Endodermal cell (in vitro differentiated cells): Measurements from ENCODE around the gene MTPN. TPM values are rescaled to one million over a fixed set of nuclear protein-coding genes. Genes with fewer than 3 reads are reported as not detected.

Experiments used
- DNase-seq: peaks from one replicate; pipeline ENCODE4 v3.0.0-alpha.2; 2017
- H3K27ac ChIP-seq: 2 replicates; pipeline ENCODE4 v1.5.1; 2013; ENCODE audit warnings: mild to moderate bottlenecking, low read depth, low read length, moderate library complexity
- H3K27me3 ChIP-seq: 2 replicates; pipeline ENCODE4 v1.6.1; 2013; ENCODE audit warnings: mild to moderate bottlenecking, low read length, moderate library complexity; ENCODE audit not compliant: insufficient read depth, control insufficient read depth, poor library complexity, severe bottlenecking
- H3K36me3 ChIP-seq: 2 replicates; pipeline ENCODE4 v1.7.0; 2013; ENCODE audit warnings: mild to moderate bottlenecking, low read length, moderate library complexity; ENCODE audit not compliant: control insufficient read depth, insufficient read depth
- H3K4me1 ChIP-seq: one replicate; pipeline ENCODE4 v1.7.0; 2013; ENCODE audit warnings: low read length; ENCODE audit not compliant: control insufficient read depth, insufficient read depth
- H3K4me3 ChIP-seq: 2 replicates; pipeline ENCODE4 v1.5.1; 2013; ENCODE audit warnings: mild to moderate bottlenecking, low read length, moderate library complexity
- H3K9ac ChIP-seq: 2 replicates; pipeline ENCODE4 v1.6.1; 2013; ENCODE audit warnings: mild to moderate bottlenecking, low read length, moderate library complexity; ENCODE audit not compliant: poor library complexity, severe bottlenecking; ENCODE audit errors: extremely low read depth
- H3K9me3 ChIP-seq: 2 replicates; pipeline ENCODE4 v1.6.1; 2013; ENCODE audit warnings: mild to moderate bottlenecking, low read length, moderate library complexity; ENCODE audit not compliant: control insufficient read depth
- H3K27ac Mint-ChIP-seq: 2 replicates; pipeline ENCODE4 v1.8.0; 2020; ENCODE audit warnings: mixed read lengths
- H3K27me3 Mint-ChIP-seq: 2 replicates; pipeline ENCODE4 v1.8.0; 2021; ENCODE audit warnings: mild to moderate bottlenecking, mixed read lengths; ENCODE audit not compliant: insufficient read depth
- H3K36me3 Mint-ChIP-seq: 2 replicates; pipeline ENCODE4 v1.8.0; 2020; ENCODE audit warnings: low read depth, mixed read lengths
- H3K4me1 Mint-ChIP-seq: 2 replicates; pipeline ENCODE4 v1.8.0; 2020; ENCODE audit warnings: mixed read lengths
- H3K4me3 Mint-ChIP-seq: 2 replicates; pipeline ENCODE4 v1.8.0; 2020; ENCODE audit warnings: mild to moderate bottlenecking, moderate library complexity, mixed read lengths
- H3K9me3 Mint-ChIP-seq: 2 replicates; pipeline ENCODE4 v1.8.0; 2020; ENCODE audit warnings: mild to moderate bottlenecking, mixed read lengths
- CTCF ChIP-seq: fragments of 200-600 bp; sonication (generic); conservative IDR thresholded peaks from 2 replicates; pipeline ENCODE4 v1.5.0; 2021; ENCODE audit warnings: antibody characterized with exemption, mild to moderate bottlenecking
- WGBS, 2 experiments: methylation state at CpG; one replicate each; pipeline versions ENCODE4 v1.1.5 to v1.1.7; 2013; ENCODE audit warnings: missing lambda C conversion rate in 2 of 2, mixed read lengths in 1 of 2; ENCODE audit not compliant: insufficient coverage in 1 of 2, insufficient read length in 1 of 2; 5-methylcytosine and 5-hydroxymethylcytosine counted together
- total RNA-seq, 2 donors: library from RNA; stranded (reverse); fragmentation: NEBNext Ultra II Directional in 1 of 2; extraction: Animal tissue kit (Norgen Biotek cat#: 25700) in 1 of 2; gene quantifications; 2 replicates in 1 of 2; 3 replicates in 1 of 2; pipeline ENCODE4 v1.2.1, GENCODE V29; 2021

MTPN gene
- total RNA-seq, 2 donors from 2014 or later, result 80.3 to 102 TPM

DNA sequence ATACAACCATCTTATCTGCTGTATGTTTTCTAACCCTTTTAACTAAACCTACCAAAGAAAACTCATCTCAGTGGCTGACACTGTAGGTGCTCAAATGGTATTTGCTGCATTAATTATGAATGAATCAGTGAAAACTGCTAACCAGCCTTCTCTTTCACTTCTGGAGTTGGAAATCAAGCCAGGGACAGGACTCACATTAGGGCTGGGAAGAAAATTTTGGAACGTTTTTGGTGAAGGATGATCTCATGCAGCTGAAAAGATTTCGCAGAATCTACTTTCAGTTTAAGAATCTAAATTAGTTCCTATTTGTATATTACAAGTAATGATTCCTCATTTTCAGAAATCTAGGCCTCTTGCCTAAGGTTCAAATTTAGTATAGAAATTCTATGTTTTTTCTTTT is 12.9 kb downstream of the MTPN start:
- no peak overlapping the region for H3K9ac ChIP-seq
- H3K27me3 Mint-ChIP-seq, result no peaks in the 10 kb centered on the region
- TF ChIP-seq CTCF, result no peak
- WGBS, 2 experiments, result 92% methylated on average over 2 of the region's 2 CpGs; no CpG with 5 or more reads in 1 of the 2 experiments
- no peak overlapping the region for H3K4me3 Mint-ChIP-seq
- peaks cover 6% of the 10 kb centered on the region for H3K4me1 ChIP-seq
- no peaks in the 10 kb centered on the region for H3K9me3 ChIP-seq
- peaks cover 18% of the 10 kb centered on the region for H3K4me1 Mint-ChIP-seq
- H3K27ac ChIP-seq, result no peak overlapping the region
- H3K4me3 ChIP-seq, result no peak overlapping the region
- H3K36me3 ChIP-seq, result peaks cover 18% of the 10 kb centered on the region
- no peaks in the 10 kb centered on the region for H3K9me3 Mint-ChIP-seq
- no peak overlapping the region for H3K27ac Mint-ChIP-seq
- H3K36me3 Mint-ChIP-seq, result peaks cover 8% of the 10 kb centered on the region
- H3K27me3 ChIP-seq, result no peaks in the 10 kb centered on the region
- no peak for DNase-seq

- WGBS, 2 experiments, result 100% methylated on average over 4 of the region's 4 CpGs; no CpG with 5 or more reads in 1 of the 2 experiments
- Mint-ChIP-seq H3K27me3 (no peaks in the 10 kb centered on the region), H3K4me1 (peaks cover 24% of the 10 kb centered on the region), H3K4me3 (no peak overlapping the region), H3K36me3 (peaks cover under 1% of the 10 kb centered on the region), H3K9me3 (no peaks in the 10 kb centered on the region), H3K27ac (no peak overlapping the region)
- no peak for TF ChIP-seq CTCF
- DNase-seq, result no peak
- Histone ChIP-seq H3K4me1 (peaks cover 12% of the 10 kb centered on the region), H3K9ac (no peak overlapping the region), H3K27ac (no peak overlapping the region), H3K9me3 (no peaks in the 10 kb centered on the region), H3K4me3 (no peak overlapping the region), H3K27me3 (no peaks in the 10 kb centered on the region), H3K36me3 (peaks cover 14% of the 10 kb centered on the region)
Observed at GRCh38 chr7:135962802-135963201, 14.4 kb downstream of the MTPN start.

DNA sequence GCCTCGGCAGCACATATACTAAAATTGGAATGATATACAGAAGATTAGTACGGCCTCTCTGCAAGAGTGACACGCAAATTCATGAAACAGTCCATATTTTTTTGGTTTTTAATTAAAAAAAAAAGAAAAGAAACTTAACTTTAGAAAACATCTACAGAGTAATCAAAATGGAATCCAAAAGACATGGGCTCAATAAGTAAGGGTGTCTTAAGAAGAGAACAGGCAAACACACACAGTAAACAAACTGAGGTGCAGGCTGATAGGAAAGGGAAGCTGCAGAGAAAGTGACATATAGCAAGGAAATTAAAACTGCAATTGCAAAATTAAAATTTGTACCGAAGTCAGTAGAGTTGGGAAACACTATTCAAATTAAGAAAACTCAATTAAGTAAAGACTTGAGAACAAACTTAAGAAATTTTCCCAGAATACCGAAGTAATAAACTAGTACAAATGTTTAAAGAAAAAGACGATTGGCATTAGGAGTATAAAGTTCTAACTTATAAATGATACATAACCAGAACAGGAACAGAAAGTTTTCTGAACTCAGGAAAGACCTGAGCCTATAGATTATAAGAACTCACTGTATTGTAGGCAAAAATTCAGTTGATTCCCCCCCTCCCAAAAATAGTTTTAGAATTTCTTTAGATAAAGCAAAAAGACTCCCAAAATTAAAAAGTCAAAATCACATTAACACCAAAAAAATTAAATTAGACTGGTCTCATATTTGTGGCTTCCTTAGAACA is 16.3 kb downstream of the MTPN start:
- H3K36me3 ChIP-seq, result peaks cover 15% of the 10 kb centered on the region
- no peak for DNase-seq
- no peaks in the 10 kb centered on the region for H3K9me3 ChIP-seq
- no peak overlapping the region for H3K4me3 ChIP-seq
- peaks cover 9% of the 10 kb centered on the region for H3K36me3 Mint-ChIP-seq
- H3K27me3 ChIP-seq, result no peaks in the 10 kb centered on the region
- H3K9me3 Mint-ChIP-seq, result no peaks in the 10 kb centered on the region
- H3K27me3 Mint-ChIP-seq, result no peaks in the 10 kb centered on the region
- H3K4me1 Mint-ChIP-seq, result peaks cover 24% of the 10 kb centered on the region
- no peak overlapping the region for H3K27ac Mint-ChIP-seq
- no peak overlapping the region for H3K27ac ChIP-seq
- peaks cover 12% of the 10 kb centered on the region for H3K4me1 ChIP-seq
- TF ChIP-seq CTCF, result no peak
- no peak overlapping the region for H3K9ac ChIP-seq
- no peak overlapping the region for H3K4me3 Mint-ChIP-seq
- 98 to 100% methylated on average over 1 to 5 of the region's 6 CpGs for WGBS, 2 experiments
